Glutamatergic neuron (in vitro differentiated cells): Measurements from ENCODE around the gene CD2AP. TPM values are rescaled to one million over a fixed set of nuclear protein-coding genes. Genes with fewer than 3 reads are reported as not detected.

ENCODE experiments used
- DNase-seq: peaks from one replicate; pipeline ENCODE4 v3.0.0; 2022
- H3K27ac Mint-ChIP-seq: one replicate; pipeline ENCODE4 v1.8.0; 2020; ENCODE audit warnings: mild to moderate bottlenecking, mixed read lengths, inconsistent platforms; ENCODE audit not compliant: unreplicated experiment
- H3K27me3 Mint-ChIP-seq: one replicate; pipeline ENCODE4 v1.8.0; 2020; ENCODE audit warnings: mild to moderate bottlenecking, moderate library complexity, mixed read lengths, inconsistent platforms; ENCODE audit not compliant: unreplicated experiment
- H3K36me3 Mint-ChIP-seq: one replicate; pipeline ENCODE4 v1.8.0; 2020; ENCODE audit warnings: mild to moderate bottlenecking, mixed read lengths, inconsistent platforms; ENCODE audit not compliant: unreplicated experiment
- H3K4me1 Mint-ChIP-seq: one replicate; pipeline ENCODE4 v1.8.0; 2020; ENCODE audit warnings: mild to moderate bottlenecking, low read depth, mixed read lengths, inconsistent platforms; ENCODE audit not compliant: unreplicated experiment
- H3K4me3 Mint-ChIP-seq: one replicate; pipeline ENCODE4 v1.8.0; 2020; ENCODE audit warnings: mild to moderate bottlenecking, mixed read lengths, inconsistent platforms; ENCODE audit not compliant: unreplicated experiment
- H3K9me3 Mint-ChIP-seq: one replicate; pipeline ENCODE4 v1.8.0; 2020; ENCODE audit warnings: mild to moderate bottlenecking, moderate library complexity, mixed read lengths, inconsistent platforms; ENCODE audit not compliant: unreplicated experiment
- total RNA-seq: library from RNA; stranded (reverse); fragmentation: NEBNext Ultra II Directional; extraction: Animal tissue kit (Norgen Biotek cat#: 25700); gene quantifications from one replicate; pipeline ENCODE4 v1.2.1, GENCODE V29; 2021; ENCODE audit not compliant: unreplicated experiment
- TF ChIP-seq, protein P1 (sequence below): fragments of 200-600 bp; sonication (generic); IDR thresholded peaks from one replicate; pipeline ENCODE4 v1.5.0; 2021; ENCODE audit not compliant: partially characterized antibody, unreplicated experiment

CD2AP gene
- total RNA-seq, 1 donor from 2014 or later = 14.9 TPM

DNA sequence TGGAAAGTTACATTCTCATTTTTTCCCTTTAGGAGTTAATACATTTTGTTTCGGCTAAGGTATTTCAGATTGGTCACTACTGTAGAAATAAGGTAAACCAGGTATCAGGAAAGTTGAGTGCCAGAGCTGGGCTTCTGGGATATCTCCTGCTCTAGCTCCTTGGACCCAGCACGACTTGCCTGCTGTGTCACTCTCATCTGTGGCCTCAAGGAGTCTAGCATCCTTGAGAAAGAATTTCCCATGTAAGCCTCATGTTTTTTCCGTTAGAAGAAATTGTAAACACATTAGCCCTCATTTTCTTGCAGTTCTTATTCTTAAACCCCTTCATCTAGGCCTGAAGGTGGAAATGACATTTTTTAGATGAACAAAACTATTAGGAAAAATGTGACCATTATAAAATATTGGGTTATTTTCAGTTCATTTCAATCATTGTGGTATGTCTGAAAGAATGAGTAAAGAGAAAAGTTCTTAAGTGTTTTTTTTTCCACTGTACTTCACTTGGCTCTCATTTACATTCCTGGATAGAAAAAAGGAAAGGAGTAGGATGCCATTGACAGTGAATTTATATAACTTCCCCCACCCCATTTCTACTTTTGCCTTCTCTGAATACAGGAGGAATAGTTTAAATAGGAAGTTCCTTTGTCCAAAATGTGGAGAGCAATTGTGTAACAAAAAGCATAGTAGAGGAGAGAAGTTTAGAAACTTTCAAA lies 46.7 kb downstream of the CD2AP start:
- no peak for DNase-seq
- no peak overlapping the region for H3K27ac Mint-ChIP-seq
- H3K9me3 Mint-ChIP-seq = peaks cover 8% of the 10 kb centered on the region
- H3K27me3 Mint-ChIP-seq = peaks cover 4% of the 10 kb centered on the region
- peaks cover 20% of the 10 kb centered on the region for H3K4me1 Mint-ChIP-seq
- peaks cover 8% of the 10 kb centered on the region for H3K36me3 Mint-ChIP-seq
- TF ChIP-seq, protein P1, sequence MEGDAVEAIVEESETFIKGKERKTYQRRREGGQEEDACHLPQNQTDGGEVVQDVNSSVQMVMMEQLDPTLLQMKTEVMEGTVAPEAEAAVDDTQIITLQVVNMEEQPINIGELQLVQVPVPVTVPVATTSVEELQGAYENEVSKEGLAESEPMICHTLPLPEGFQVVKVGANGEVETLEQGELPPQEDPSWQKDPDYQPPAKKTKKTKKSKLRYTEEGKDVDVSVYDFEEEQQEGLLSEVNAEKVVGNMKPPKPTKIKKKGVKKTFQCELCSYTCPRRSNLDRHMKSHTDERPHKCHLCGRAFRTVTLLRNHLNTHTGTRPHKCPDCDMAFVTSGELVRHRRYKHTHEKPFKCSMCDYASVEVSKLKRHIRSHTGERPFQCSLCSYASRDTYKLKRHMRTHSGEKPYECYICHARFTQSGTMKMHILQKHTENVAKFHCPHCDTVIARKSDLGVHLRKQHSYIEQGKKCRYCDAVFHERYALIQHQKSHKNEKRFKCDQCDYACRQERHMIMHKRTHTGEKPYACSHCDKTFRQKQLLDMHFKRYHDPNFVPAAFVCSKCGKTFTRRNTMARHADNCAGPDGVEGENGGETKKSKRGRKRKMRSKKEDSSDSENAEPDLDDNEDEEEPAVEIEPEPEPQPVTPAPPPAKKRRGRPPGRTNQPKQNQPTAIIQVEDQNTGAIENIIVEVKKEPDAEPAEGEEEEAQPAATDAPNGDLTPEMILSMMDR = no peak
- H3K4me3 Mint-ChIP-seq = no peak overlapping the region

- Mint-ChIP-seq H3K9me3 (peaks cover 2% of the 10 kb centered on the region), H3K27ac (no peak overlapping the region), H3K4me3 (no peak overlapping the region), H3K4me1 (peaks cover 8% of the 10 kb centered on the region), H3K36me3 (peaks cover 8% of the 10 kb centered on the region), H3K27me3 (peaks cover under 1% of the 10 kb centered on the region)
- TF ChIP-seq, protein P1 = no peak
- DNase-seq = no peak
Observed at GRCh38 chr6:47525330-47526057, 47.9 kb downstream of the CD2AP start.

GRCh38 chr6:47527274-47527673 lies 49.7 kb downstream of the CD2AP start:
- Mint-ChIP-seq H3K36me3 (peaks cover 8% of the 10 kb centered on the region), H3K9me3 (peaks cover 2% of the 10 kb centered on the region), H3K4me3 (no peak overlapping the region), H3K27me3 (no peaks in the 10 kb centered on the region), H3K27ac (no peak overlapping the region), H3K4me1 (peaks cover 3% of the 10 kb centered on the region)
- TF ChIP-seq, protein P1 = no peak
- no peak for DNase-seq

DNA sequence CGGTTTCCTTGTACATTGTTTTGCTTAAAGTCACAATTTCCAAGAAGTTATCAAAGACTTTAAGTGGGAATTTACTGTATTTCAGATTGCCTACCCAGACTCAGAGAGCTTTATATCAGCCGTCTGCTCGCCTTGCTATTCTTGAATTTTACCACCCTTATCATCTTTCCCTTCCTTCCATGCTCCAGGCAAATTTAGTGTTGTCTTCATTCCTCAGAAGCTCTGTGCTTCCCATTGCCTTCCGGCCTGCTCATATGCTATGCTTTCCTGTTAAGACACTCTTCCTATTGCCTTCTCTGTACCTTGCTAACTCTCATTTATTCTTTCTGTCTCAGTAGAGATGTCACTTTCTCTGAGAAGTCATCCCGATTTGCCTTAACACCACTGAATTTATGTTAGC lies 52.1 kb downstream of the CD2AP start:
- TF ChIP-seq, protein P1 = no peak

More for the DNA sequence above, 52.1 kb downstream of the CD2AP start:
- no peaks in the 10 kb centered on the region for H3K27me3 Mint-ChIP-seq
- H3K4me1 Mint-ChIP-seq = no peaks in the 10 kb centered on the region
- no peak overlapping the region for H3K4me3 Mint-ChIP-seq
- H3K9me3 Mint-ChIP-seq = peaks cover 2% of the 10 kb centered on the region
- DNase-seq = no peak
- no peak overlapping the region for H3K27ac Mint-ChIP-seq
- peaks cover 8% of the 10 kb centered on the region for H3K36me3 Mint-ChIP-seq
